Activated T-helper 17 cell treated with anti-CD3 and anti-CD28 coated beads, Interleukin-2, amount 50 U/mL, for 72 hours (primary cell): Measurements from ENCODE around the gene OR13J1. TPM values are rescaled to one million over a fixed set of nuclear protein-coding genes. Genes with fewer than 3 reads are reported as not detected.
A peak's percentile ranks its signal among the peaks of the same experiment; 100 is the strongest.

ENCODE experiments used
- ATAC-seq: fragments of 150-1000 bp; cut with Tn5 transposase; replicated peaks from 2 replicates; pipeline ENCODE4 v1.10.0; 2021; ENCODE audit warnings: mild to moderate bottlenecking, moderate library complexity
- H3K27ac Mint-ChIP-seq: one replicate; pipeline ENCODE4 v1.8.0; 2022; ENCODE audit warnings: mixed read lengths
- H3K27me3 Mint-ChIP-seq: one replicate; pipeline ENCODE4 v1.8.0; 2022; ENCODE audit warnings: mixed read lengths
- H3K36me3 Mint-ChIP-seq: one replicate; pipeline ENCODE4 v1.8.0; 2022; ENCODE audit warnings: low read depth, mild to moderate bottlenecking, mixed read lengths
- H3K4me1 Mint-ChIP-seq: one replicate; pipeline ENCODE4 v1.8.0; 2022; ENCODE audit warnings: mixed read lengths
- H3K4me3 Mint-ChIP-seq: one replicate; pipeline ENCODE4 v1.8.0; 2022; ENCODE audit warnings: mild to moderate bottlenecking, mixed read lengths
- H3K9me3 Mint-ChIP-seq: one replicate; pipeline ENCODE4 v1.8.0; 2022; ENCODE audit warnings: mixed read lengths
- total RNA-seq, 2 donors: library from RNA; stranded (reverse); gene quantifications; one replicate each; pipeline ENCODE4 v1.2.3, GENCODE V29; 2022

Gene OR13J1
- total RNA-seq, 2 donors from 2014 or later: not detected

- H3K9me3 Mint-ChIP-seq: no peaks in the 10 kb centered on the region
- peaks cover 4% of the 10 kb centered on the region for H3K27me3 Mint-ChIP-seq
- ATAC-seq: no peak
- H3K4me3 Mint-ChIP-seq: no peak overlapping the region
- no peak overlapping the region for H3K27ac Mint-ChIP-seq
- no peaks in the 10 kb centered on the region for H3K36me3 Mint-ChIP-seq
- H3K4me1 Mint-ChIP-seq: no peaks in the 10 kb centered on the region
Measured at GRCh38 chr9:35882996-35883395, 12.8 kb upstream of the OR13J1 start.

- Mint-ChIP-seq H3K36me3 (no peaks in the 10 kb centered on the region), H3K27ac (no peak overlapping the region), H3K4me3 (no peak overlapping the region), H3K27me3 (peaks cover 7% of the 10 kb centered on the region), H3K4me1 (no peaks in the 10 kb centered on the region), H3K9me3 (peaks cover 4% of the 10 kb centered on the region)
- peak; percentile 72 for ATAC-seq
Measured at GRCh38 chr9:35882263-35882848, 12.2 kb upstream of the OR13J1 start.

GRCh38 chr9:35872505-35872904, 2.3 kb upstream of the OR13J1 start:
- ATAC-seq: no peak
- Mint-ChIP-seq H3K4me1 (no peaks in the 10 kb centered on the region), H3K36me3 (no peaks in the 10 kb centered on the region), H3K4me3 (no peak overlapping the region), H3K27ac (no peak overlapping the region), H3K9me3 (peaks cover 3% of the 10 kb centered on the region), H3K27me3 (peaks cover 2% of the 10 kb centered on the region)

- H3K36me3 Mint-ChIP-seq: no peaks in the 10 kb centered on the region
- no peaks in the 10 kb centered on the region for H3K4me1 Mint-ChIP-seq
- ATAC-seq: no peak
- no peak overlapping the region for H3K27ac Mint-ChIP-seq
- no peaks in the 10 kb centered on the region for H3K9me3 Mint-ChIP-seq
- H3K4me3 Mint-ChIP-seq: no peak overlapping the region
- no peaks in the 10 kb centered on the region for H3K27me3 Mint-ChIP-seq
Measured at GRCh38 chr9:35871545-35871944, 1.3 kb upstream of the OR13J1 start.

- peaks cover 4% of the 10 kb centered on the region for H3K27me3 Mint-ChIP-seq
- no peaks in the 10 kb centered on the region for H3K36me3 Mint-ChIP-seq
- H3K4me3 Mint-ChIP-seq: no peak overlapping the region
- H3K9me3 Mint-ChIP-seq: no peaks in the 10 kb centered on the region
- no peak for ATAC-seq
- H3K27ac Mint-ChIP-seq: no peak overlapping the region
- H3K4me1 Mint-ChIP-seq: no peaks in the 10 kb centered on the region
Measured at GRCh38 chr9:35869621-35870216, 482 bp downstream of the OR13J1 start.

GRCh38 chr9:35868933-35869332, 1.3 kb downstream of the OR13J1 start:
- Mint-ChIP-seq H3K27ac (no peak overlapping the region), H3K4me1 (no peaks in the 10 kb centered on the region)
- ATAC-seq: no peak

GRCh38 chr9:35867538-35867937, 2.7 kb downstream of the OR13J1 start:
- H3K4me3 Mint-ChIP-seq: no peak overlapping the region
- ATAC-seq: no peak
- H3K4me1 Mint-ChIP-seq: no peaks in the 10 kb centered on the region
- H3K36me3 Mint-ChIP-seq: no peaks in the 10 kb centered on the region
- no peaks in the 10 kb centered on the region for H3K9me3 Mint-ChIP-seq
- peaks cover 10% of the 10 kb centered on the region for H3K27me3 Mint-ChIP-seq
- H3K27ac Mint-ChIP-seq: no peak overlapping the region

More at GRCh38 chr9:35868933-35869332, 1.3 kb downstream of the OR13J1 start:
- Mint-ChIP-seq H3K4me3 (no peak overlapping the region), H3K36me3 (no peaks in the 10 kb centered on the region), H3K9me3 (no peaks in the 10 kb centered on the region), H3K27me3 (peaks cover 6% of the 10 kb centered on the region)

- no peaks in the 10 kb centered on the region for H3K9me3 Mint-ChIP-seq
- H3K27ac Mint-ChIP-seq: no peak overlapping the region
- no peak overlapping the region for H3K4me3 Mint-ChIP-seq
- no peak for ATAC-seq
- no peaks in the 10 kb centered on the region for H3K36me3 Mint-ChIP-seq
- peaks cover 15% of the 10 kb centered on the region for H3K27me3 Mint-ChIP-seq
- H3K4me1 Mint-ChIP-seq: no peaks in the 10 kb centered on the region
Measured at GRCh38 chr9:35864695-35865255, 5.4 kb downstream of the OR13J1 start.

- Mint-ChIP-seq H3K9me3 (no peaks in the 10 kb centered on the region), H3K4me1 (no peaks in the 10 kb centered on the region), H3K27ac (no peak overlapping the region), H3K27me3 (peaks cover 15% of the 10 kb centered on the region), H3K36me3 (no peaks in the 10 kb centered on the region), H3K4me3 (no peak overlapping the region)
- ATAC-seq: no peak
Measured at GRCh38 chr9:35863583-35863982, 6.6 kb downstream of the OR13J1 start.

- Mint-ChIP-seq H3K9me3 (no peaks in the 10 kb centered on the region), H3K27me3 (peaks cover 15% of the 10 kb centered on the region), H3K36me3 (no peaks in the 10 kb centered on the region), H3K4me3 (no peak overlapping the region), H3K4me1 (peaks cover 2% of the 10 kb centered on the region), H3K27ac (no peak overlapping the region)
- ATAC-seq: no peak
Measured at GRCh38 chr9:35862328-35862727, 7.9 kb downstream of the OR13J1 start.

GRCh38 chr9:35861161-35861897, 8.9 kb downstream of the OR13J1 start:
- Mint-ChIP-seq H3K4me1 (peaks cover 5% of the 10 kb centered on the region), H3K4me3 (no peak overlapping the region), H3K27me3 (peaks cover 15% of the 10 kb centered on the region), H3K9me3 (no peaks in the 10 kb centered on the region), H3K36me3 (no peaks in the 10 kb centered on the region), H3K27ac (no peak overlapping the region)
- ATAC-seq: no peak

GRCh38 chr9:35859990-35860339, 10.2 kb downstream of the OR13J1 start:
- Mint-ChIP-seq H3K27ac (no peak overlapping the region), H3K4me3 (no peak overlapping the region), H3K27me3 (peaks cover 11% of the 10 kb centered on the region), H3K36me3 (no peaks in the 10 kb centered on the region), H3K9me3 (no peaks in the 10 kb centered on the region), H3K4me1 (peaks cover 5% of the 10 kb centered on the region)
- ATAC-seq: no peak

GRCh38 chr9:35859310-35859989, 10.8 kb downstream of the OR13J1 start:
- Mint-ChIP-seq H3K27me3 (peaks cover 11% of the 10 kb centered on the region), H3K9me3 (no peaks in the 10 kb centered on the region), H3K4me1 (peaks cover 5% of the 10 kb centered on the region), H3K36me3 (no peaks in the 10 kb centered on the region), H3K27ac (no peak overlapping the region), H3K4me3 (no peak overlapping the region)
- ATAC-seq: peak; percentile 66

GRCh38 chr9:35858458-35858857, 11.7 kb downstream of the OR13J1 start:
- no peaks in the 10 kb centered on the region for H3K36me3 Mint-ChIP-seq
- H3K27ac Mint-ChIP-seq: peak overlapping the region; percentile 19
- H3K27me3 Mint-ChIP-seq: peaks cover 8% of the 10 kb centered on the region
- no peak overlapping the region for H3K4me3 Mint-ChIP-seq
- ATAC-seq: no peak
- H3K4me1 Mint-ChIP-seq: peaks cover 5% of the 10 kb centered on the region
- no peaks in the 10 kb centered on the region for H3K9me3 Mint-ChIP-seq
